ENCODE data around the gene FXYD3. TPM values are rescaled to one million over a fixed set of nuclear protein-coding genes. Genes with fewer than 3 reads are reported as not detected.

FXYD3 gene
- total RNA-seq, 1 donor from 2014 or later: not detected

- H3K36me3 Mint-ChIP-seq (ENCODE audit: unreplicated experiment): no peaks in the 10 kb centered on the region
- DNase-seq (ENCODE audit: extremely low spot score, unreplicated experiment): no peak
- H3K4me1 Mint-ChIP-seq (ENCODE audit: unreplicated experiment): peaks cover 22% of the 10 kb centered on the region
- no peak overlapping the region for H3K4me3 Mint-ChIP-seq (ENCODE audit: unreplicated experiment)
- no peaks in the 10 kb centered on the region for H3K9me3 Mint-ChIP-seq (ENCODE audit: unreplicated experiment)
- peaks cover 15% of the 10 kb centered on the region for H3K27me3 Mint-ChIP-seq (ENCODE audit: unreplicated experiment)
- TF ChIP-seq, protein P1, sequence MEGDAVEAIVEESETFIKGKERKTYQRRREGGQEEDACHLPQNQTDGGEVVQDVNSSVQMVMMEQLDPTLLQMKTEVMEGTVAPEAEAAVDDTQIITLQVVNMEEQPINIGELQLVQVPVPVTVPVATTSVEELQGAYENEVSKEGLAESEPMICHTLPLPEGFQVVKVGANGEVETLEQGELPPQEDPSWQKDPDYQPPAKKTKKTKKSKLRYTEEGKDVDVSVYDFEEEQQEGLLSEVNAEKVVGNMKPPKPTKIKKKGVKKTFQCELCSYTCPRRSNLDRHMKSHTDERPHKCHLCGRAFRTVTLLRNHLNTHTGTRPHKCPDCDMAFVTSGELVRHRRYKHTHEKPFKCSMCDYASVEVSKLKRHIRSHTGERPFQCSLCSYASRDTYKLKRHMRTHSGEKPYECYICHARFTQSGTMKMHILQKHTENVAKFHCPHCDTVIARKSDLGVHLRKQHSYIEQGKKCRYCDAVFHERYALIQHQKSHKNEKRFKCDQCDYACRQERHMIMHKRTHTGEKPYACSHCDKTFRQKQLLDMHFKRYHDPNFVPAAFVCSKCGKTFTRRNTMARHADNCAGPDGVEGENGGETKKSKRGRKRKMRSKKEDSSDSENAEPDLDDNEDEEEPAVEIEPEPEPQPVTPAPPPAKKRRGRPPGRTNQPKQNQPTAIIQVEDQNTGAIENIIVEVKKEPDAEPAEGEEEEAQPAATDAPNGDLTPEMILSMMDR (IDR thresholded peaks at IDR 0.05): no peak
- H3K27ac Mint-ChIP-seq (ENCODE audit: unreplicated experiment): no peak overlapping the region
Observed at GRCh38 chr19:35136231-35136630, 20.6 kb downstream of the FXYD3 start.

DNA sequence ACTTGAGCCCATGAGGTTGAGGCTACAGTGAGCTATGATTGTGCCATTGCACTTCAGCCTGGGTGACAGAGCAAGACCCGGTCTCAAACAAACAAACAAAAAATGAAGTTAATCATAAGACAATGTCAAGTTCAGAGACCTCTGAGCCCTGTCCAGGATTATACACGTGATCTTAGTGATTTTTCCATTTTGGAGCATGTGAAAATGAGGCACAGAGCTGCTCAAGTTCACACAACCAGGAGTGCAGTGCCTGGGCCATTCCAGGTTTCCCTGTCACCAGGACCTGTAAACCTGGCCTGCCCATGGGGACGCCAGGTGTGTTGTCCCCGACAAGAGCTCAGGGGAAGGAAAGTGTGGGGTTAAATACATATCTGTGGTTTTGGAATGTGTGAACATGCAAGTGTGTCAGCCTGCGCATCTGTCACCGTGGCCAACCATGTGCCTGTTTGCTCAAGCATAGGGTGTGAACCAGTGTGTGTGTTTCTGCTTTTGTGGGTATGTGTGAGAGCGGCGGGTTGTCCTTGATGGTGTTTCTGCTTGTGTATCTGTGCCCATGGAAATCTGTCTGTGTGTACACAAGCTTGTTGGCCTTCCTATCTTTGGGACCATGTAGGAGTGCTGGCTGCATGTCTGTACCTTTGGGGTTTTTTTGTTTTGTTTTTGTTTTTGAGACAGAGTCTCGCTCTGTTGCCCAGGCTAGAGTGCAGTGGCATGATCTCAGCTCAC is 21.5 kb downstream of the FXYD3 start:
- Mint-ChIP-seq H3K4me3 (ENCODE audit: unreplicated experiment) (no peak overlapping the region), H3K9me3 (ENCODE audit: unreplicated experiment) (no peaks in the 10 kb centered on the region), H3K36me3 (ENCODE audit: unreplicated experiment) (no peaks in the 10 kb centered on the region), H3K4me1 (ENCODE audit: unreplicated experiment) (peaks cover 31% of the 10 kb centered on the region), H3K27ac (ENCODE audit: unreplicated experiment) (no peak overlapping the region), H3K27me3 (ENCODE audit: unreplicated experiment) (peaks cover 24% of the 10 kb centered on the region)
- TF ChIP-seq, protein P1 (IDR thresholded peaks at IDR 0.05): no peak
- DNase-seq (ENCODE audit: extremely low spot score, unreplicated experiment): no peak

- Mint-ChIP-seq H3K9me3 (ENCODE audit: unreplicated experiment) (no peaks in the 10 kb centered on the region), H3K27me3 (ENCODE audit: unreplicated experiment) (peaks cover 20% of the 10 kb centered on the region), H3K4me1 (ENCODE audit: unreplicated experiment) (peaks cover 34% of the 10 kb centered on the region), H3K4me3 (ENCODE audit: unreplicated experiment) (no peak within 1 kb of the TSS), H3K36me3 (ENCODE audit: unreplicated experiment) (no peaks in the 10 kb centered on the region), H3K27ac (ENCODE audit: unreplicated experiment) (peak within 1 kb of the TSS; percentile 38)
- DNase-seq (ENCODE audit: extremely low spot score, unreplicated experiment): no peak
- TF ChIP-seq, protein P1 (IDR thresholded peaks at IDR 0.05): no peak
Observed at GRCh38 chr19:35138305-35138892, 22.8 kb downstream of the FXYD3 start, which contains the start of gene FXYD1. TSS of gene FXYD1 (plus strand) at chr19:35138824. CDS start at chr19:35140080, 1,256 bp downstream.

GRCh38 chr19:35140207-35140961 is 24.8 kb downstream of the FXYD3 start:
- Mint-ChIP-seq H3K36me3 (ENCODE audit: unreplicated experiment) (no peaks in the 10 kb centered on the region), H3K4me3 (ENCODE audit: unreplicated experiment) (no peak overlapping the region), H3K9me3 (ENCODE audit: unreplicated experiment) (no peaks in the 10 kb centered on the region), H3K4me1 (ENCODE audit: unreplicated experiment) (peaks cover 38% of the 10 kb centered on the region), H3K27ac (ENCODE audit: unreplicated experiment) (no peak overlapping the region), H3K27me3 (ENCODE audit: unreplicated experiment) (peaks cover 24% of the 10 kb centered on the region)
- TF ChIP-seq, protein P1 (IDR thresholded peaks at IDR 0.05): no peak
- no peak for DNase-seq (ENCODE audit: extremely low spot score, unreplicated experiment)
